Measurements from ENCODE around the gene FLT3LG. TPM values are rescaled to one million over a fixed set of nuclear protein-coding genes. Genes with fewer than 3 reads are reported as not detected.

The FLT3LG gene
- total RNA-seq, 1 donor from 2014 or later: 13.1 TPM

DNA sequence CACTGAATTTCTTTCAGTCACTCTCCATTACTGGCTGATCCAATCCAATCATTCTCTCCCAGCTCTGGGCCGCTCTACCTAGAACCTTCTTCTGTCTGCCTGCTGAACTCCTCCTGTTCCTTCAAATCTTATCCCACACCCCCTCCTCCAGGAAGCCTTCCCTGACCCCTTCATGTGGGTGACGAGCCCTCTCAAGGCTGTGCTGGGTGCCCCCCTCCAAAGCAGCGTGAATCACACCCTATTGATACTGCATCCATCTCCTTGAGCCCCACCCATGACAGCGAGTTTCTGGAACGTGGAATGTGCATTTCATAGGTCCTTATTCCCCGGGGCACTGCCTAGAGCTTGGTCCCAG, 25.6 kb upstream of the FLT3LG start:
- no peaks in the 10 kb centered on the region for H3K36me3 Mint-ChIP-seq (ENCODE audit: unreplicated experiment)
- H3K27me3 Mint-ChIP-seq (ENCODE audit: unreplicated experiment): peaks cover 2% of the 10 kb centered on the region
- TF ChIP-seq, protein P1, sequence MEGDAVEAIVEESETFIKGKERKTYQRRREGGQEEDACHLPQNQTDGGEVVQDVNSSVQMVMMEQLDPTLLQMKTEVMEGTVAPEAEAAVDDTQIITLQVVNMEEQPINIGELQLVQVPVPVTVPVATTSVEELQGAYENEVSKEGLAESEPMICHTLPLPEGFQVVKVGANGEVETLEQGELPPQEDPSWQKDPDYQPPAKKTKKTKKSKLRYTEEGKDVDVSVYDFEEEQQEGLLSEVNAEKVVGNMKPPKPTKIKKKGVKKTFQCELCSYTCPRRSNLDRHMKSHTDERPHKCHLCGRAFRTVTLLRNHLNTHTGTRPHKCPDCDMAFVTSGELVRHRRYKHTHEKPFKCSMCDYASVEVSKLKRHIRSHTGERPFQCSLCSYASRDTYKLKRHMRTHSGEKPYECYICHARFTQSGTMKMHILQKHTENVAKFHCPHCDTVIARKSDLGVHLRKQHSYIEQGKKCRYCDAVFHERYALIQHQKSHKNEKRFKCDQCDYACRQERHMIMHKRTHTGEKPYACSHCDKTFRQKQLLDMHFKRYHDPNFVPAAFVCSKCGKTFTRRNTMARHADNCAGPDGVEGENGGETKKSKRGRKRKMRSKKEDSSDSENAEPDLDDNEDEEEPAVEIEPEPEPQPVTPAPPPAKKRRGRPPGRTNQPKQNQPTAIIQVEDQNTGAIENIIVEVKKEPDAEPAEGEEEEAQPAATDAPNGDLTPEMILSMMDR (IDR thresholded peaks at IDR 0.05; ENCODE audit: partially characterized antibody, unreplicated experiment): no peak
- no peak for DNase-seq
- peaks cover 8% of the 10 kb centered on the region for H3K9me3 Mint-ChIP-seq (ENCODE audit: unreplicated experiment)
- no peak overlapping the region for H3K27ac Mint-ChIP-seq (ENCODE audit: unreplicated experiment)
- peaks cover 8% of the 10 kb centered on the region for H3K4me1 Mint-ChIP-seq (ENCODE audit: low read depth, unreplicated experiment)
- peak overlapping the region; percentile 19 for H3K4me3 Mint-ChIP-seq (ENCODE audit: unreplicated experiment)

DNA sequence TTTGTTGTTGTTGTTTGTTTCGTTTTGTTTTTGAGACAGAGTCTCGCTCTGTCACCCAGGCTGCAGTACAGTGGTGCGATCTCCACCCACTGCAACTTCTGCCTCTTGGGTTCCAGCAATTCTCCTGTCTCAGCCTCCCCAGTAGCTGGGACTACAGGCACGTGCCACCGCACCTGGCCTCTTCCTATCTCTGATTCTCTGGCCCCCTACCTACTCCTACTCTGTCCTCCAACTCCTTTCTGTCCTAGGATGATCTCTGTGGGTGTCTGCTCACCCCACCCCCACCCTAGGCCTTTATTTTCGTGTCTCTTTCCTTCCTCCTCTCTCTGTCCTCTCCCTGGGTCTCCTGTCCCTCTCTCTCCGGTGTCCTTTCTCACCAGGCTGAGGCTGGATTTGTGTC, 23.6 kb upstream of the FLT3LG start:
- TF ChIP-seq, protein P1 (IDR thresholded peaks at IDR 0.05; ENCODE audit: partially characterized antibody, unreplicated experiment): no peak
- Mint-ChIP-seq H3K36me3 (ENCODE audit: unreplicated experiment) (no peaks in the 10 kb centered on the region), H3K27me3 (ENCODE audit: unreplicated experiment) (peaks cover 3% of the 10 kb centered on the region)

DNA sequence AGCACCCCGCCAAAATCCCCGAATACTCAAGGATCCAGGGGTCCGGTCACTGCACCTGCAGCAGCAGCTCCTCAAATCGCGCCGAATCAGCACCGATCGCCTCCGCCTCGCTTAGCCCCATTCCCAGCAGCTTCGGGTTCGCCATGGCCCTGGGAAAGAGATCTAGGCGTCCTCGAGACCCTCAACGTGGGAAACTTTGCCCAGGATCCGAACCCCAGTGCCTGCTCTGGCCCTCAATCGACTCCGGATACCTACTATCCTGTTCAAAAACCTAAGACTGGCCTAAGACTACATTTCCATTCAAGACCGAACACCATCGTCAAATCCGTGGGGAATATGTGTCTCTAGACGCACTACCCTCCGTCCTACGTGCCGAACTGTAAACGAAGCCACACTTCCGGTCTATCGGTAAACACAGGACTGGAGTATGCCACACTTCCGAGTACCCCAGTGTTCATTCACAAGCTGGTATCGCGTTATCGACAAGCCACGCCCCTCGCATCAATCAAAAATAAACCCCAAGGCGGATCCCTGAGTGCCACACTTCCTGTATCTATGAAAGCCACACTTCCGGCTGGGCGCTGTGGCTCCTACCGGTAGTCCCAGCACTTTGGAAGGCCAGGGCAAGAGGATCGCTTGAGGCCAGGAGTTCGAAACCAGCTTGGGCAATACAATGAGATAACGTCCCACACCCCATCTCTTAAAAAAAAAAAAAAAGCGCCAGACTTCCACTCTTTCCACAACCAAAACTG, 22.4 kb upstream of the FLT3LG start, which contains the start of gene PIH1D1:
PIH1D1 (minus strand) TSS at position 385 of the 752 bp plus-strand sequence; CDS start at position 145, 240 bp downstream.
- H3K27me3 Mint-ChIP-seq (ENCODE audit: unreplicated experiment): peaks cover 3% of the 10 kb centered on the region
- peaks cover 7% of the 10 kb centered on the region for H3K9me3 Mint-ChIP-seq (ENCODE audit: unreplicated experiment)
- DNase-seq: peak; percentile 88
- peak within 1 kb of the TSS; percentile 100 for H3K27ac Mint-ChIP-seq (ENCODE audit: unreplicated experiment)
- no peaks in the 10 kb centered on the region for H3K36me3 Mint-ChIP-seq (ENCODE audit: unreplicated experiment)
- H3K4me3 Mint-ChIP-seq (ENCODE audit: unreplicated experiment): peak within 1 kb of the TSS; percentile 100
- H3K4me1 Mint-ChIP-seq (ENCODE audit: low read depth, unreplicated experiment): peaks cover 10% of the 10 kb centered on the region
- TF ChIP-seq, protein P1 (IDR thresholded peaks at IDR 0.05; ENCODE audit: partially characterized antibody, unreplicated experiment): no peak

More for the DNA sequence above, 23.6 kb upstream of the FLT3LG start:
- H3K9me3 Mint-ChIP-seq (ENCODE audit: unreplicated experiment): peaks cover 8% of the 10 kb centered on the region
- peaks cover 10% of the 10 kb centered on the region for H3K4me1 Mint-ChIP-seq (ENCODE audit: low read depth, unreplicated experiment)
- H3K4me3 Mint-ChIP-seq (ENCODE audit: unreplicated experiment): peak overlapping the region; percentile 100
- DNase-seq: no peak
- H3K27ac Mint-ChIP-seq (ENCODE audit: unreplicated experiment): peak overlapping the region; percentile 64

DNA sequence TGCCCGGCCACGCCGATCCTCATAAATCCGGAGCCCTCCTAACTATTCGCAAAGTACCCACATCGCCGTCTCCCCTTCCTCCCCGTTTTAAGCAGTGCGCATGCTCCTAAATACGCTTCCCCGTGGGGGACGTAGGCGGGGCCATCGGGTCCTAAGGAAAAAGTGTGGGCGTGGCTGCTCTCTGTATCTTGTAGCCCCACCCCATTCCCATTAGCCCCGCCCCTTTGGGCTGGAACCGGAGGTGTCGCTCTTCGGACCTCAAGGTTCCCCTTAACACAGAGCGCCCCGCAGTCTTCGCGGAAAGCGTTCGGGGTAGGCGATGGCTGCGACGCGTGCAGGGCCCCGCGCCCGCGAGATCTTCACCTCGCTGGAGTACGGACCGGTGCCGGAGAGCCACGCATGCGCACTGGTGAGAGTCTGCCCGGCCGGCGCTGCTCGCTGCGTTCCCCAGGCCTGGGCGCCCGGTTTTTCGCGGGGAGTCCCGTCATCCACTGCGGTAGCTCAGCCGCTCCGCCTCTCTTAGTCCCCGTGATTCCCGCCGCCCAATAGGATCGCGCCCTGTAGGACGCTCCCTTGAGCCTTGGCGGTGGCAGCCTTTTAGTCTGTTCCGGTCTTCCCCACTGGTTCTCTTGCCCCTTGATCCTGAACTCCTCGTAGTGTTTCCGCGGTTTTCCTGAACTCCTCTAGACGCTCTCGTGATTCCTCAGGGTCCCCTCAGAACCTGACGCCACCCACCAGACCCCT, 20.8 kb upstream of the FLT3LG start, which contains the start of gene ALDH16A1:
ALDH16A1 (plus strand) TSS at position 213 of the 744 bp plus-strand sequence; CDS start at position 320, 107 bp downstream.
- DNase-seq: peak; percentile 98
- Mint-ChIP-seq H3K27me3 (ENCODE audit: unreplicated experiment) (peaks cover 3% of the 10 kb centered on the region), H3K27ac (ENCODE audit: unreplicated experiment) (peak within 1 kb of the TSS; percentile 100), H3K9me3 (ENCODE audit: unreplicated experiment) (peaks cover 6% of the 10 kb centered on the region), H3K4me1 (ENCODE audit: low read depth, unreplicated experiment) (peaks cover 10% of the 10 kb centered on the region), H3K4me3 (ENCODE audit: unreplicated experiment) (peak within 1 kb of the TSS; percentile 100), H3K36me3 (ENCODE audit: unreplicated experiment) (no peaks in the 10 kb centered on the region)
- TF ChIP-seq, protein P1 (IDR thresholded peaks at IDR 0.05; ENCODE audit: partially characterized antibody, unreplicated experiment): no peak
